ENCODE measurements around the gene SLC4A1AP. TPM values are rescaled to one million over a fixed set of nuclear protein-coding genes. Genes with fewer than 3 reads are reported as not detected.

SLC4A1AP gene
- total and polyA plus RNA-seq, 2 experiments from 2014 or later, result 24.3 to 29.2 TPM

DNA sequence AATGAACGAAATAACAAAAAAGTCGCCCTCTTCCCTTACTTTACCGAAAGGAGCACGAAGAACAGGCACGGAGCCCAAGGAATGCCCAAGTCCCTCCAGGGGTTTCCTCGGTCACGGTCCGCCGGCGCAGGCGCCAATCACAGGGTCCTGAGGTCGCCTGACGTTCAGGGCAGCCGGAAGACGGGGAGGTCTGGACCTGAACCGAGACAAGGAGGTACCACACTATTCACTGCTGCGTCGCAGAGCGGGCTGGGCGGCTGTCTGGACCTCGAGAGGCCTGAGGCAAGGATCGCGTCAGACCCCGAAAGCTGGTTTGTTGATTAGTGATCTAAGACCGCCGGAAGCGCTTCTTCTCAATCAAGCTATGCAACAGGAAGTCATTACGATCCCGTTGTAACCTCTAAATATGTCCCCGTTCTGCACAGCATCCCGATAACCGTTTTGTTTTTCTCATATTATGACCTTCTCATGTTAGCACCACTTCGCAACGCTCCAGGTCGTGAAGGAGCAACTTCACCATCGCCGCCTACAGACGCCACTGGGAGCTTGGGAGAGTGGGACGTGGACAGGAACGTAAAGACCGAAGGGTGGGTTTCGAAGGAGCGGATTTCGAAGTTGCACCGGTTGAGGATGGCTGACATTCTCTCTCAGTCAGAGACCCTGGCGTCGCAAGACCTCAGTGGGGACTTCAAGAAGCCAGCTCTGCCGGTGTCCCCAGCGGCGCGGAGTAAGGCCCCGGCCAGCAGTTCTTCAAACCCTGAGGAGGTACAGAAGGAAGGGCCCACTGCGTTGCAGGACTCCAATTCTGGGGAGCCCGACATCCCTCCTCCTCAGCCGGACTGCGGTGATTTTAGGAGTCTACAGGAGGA, at the start of gene SLC4A1AP, which contains the start of gene SUPT7L (continued):
- TF ChIP-seq CREB1 (CRISPR knock-in tag; IDR thresholded peaks at IDR 0.05; ENCODE audit: low read depth), result peak; percentile 68; the same call in 1 of the 2 replicates

DNA sequence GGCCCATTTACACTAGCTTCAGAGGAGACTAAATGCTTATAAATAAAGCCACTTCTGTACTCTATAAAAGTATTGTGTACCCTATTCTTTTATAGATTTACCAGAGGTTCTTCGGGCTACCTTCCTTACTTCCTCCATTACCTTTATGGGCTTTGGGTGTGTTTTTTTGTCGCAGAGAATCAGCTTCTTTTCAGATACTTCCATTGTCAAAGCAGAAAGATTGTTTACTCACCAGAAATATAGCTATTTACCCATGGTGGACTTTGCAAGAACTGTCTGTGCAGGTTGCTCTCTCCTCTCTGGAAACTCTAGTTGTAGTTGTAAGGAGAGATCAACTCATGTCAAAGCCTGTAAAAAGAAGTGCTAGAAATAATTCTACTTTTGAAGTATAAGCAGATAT, 49.7 kb upstream of the SLC4A1AP start:
- Histone ChIP-seq H3K4me3 (no peak overlapping the region), H3K4me2 (no peak overlapping the region), H3K27me3 (ENCODE audit: insufficient read depth) (no peaks in the 10 kb centered on the region), H2AFZ (no peak overlapping the region), H3K79me2 (replicated peaks; ENCODE audit: insufficient read depth) (0 out of 2 replicates have a peak, but pooled peaks cover 4% of the 10 kb centered on the region), H3K4me1 (ENCODE audit: insufficient read depth) (no peaks in the 10 kb centered on the region), H3F3A (replicated peaks; ENCODE audit: low read depth) (no peaks in the 10 kb centered on the region), H3K27ac (ENCODE audit: low read depth) (no peak overlapping the region), H3K36me3 (ENCODE audit: insufficient read depth) (peaks cover 42% of the 10 kb centered on the region), H3K9me2 (ENCODE audit: insufficient read depth) (no peaks in the 10 kb centered on the region), H4K20me1 (replicated peaks; ENCODE audit: insufficient read depth) (peaks cover 14% of the 10 kb centered on the region)
- peaks cover 45% of the 10 kb centered on the region for H3K36me3 Mint-ChIP-seq (ENCODE audit: low read depth)
- no peak for DNase-seq (ENCODE audit: low spot score)
- TF ChIP-seq, protein P1, sequence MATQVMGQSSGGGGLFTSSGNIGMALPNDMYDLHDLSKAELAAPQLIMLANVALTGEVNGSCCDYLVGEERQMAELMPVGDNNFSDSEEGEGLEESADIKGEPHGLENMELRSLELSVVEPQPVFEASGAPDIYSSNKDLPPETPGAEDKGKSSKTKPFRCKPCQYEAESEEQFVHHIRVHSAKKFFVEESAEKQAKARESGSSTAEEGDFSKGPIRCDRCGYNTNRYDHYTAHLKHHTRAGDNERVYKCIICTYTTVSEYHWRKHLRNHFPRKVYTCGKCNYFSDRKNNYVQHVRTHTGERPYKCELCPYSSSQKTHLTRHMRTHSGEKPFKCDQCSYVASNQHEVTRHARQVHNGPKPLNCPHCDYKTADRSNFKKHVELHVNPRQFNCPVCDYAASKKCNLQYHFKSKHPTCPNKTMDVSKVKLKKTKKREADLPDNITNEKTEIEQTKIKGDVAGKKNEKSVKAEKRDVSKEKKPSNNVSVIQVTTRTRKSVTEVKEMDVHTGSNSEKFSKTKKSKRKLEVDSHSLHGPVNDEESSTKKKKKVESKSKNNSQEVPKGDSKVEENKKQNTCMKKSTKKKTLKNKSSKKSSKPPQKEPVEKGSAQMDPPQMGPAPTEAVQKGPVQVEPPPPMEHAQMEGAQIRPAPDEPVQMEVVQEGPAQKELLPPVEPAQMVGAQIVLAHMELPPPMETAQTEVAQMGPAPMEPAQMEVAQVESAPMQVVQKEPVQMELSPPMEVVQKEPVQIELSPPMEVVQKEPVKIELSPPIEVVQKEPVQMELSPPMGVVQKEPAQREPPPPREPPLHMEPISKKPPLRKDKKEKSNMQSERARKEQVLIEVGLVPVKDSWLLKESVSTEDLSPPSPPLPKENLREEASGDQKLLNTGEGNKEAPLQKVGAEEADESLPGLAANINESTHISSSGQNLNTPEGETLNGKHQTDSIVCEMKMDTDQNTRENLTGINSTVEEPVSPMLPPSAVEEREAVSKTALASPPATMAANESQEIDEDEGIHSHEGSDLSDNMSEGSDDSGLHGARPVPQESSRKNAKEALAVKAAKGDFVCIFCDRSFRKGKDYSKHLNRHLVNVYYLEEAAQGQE (IDR thresholded peaks at IDR 0.05; ENCODE audit: unreplicated experiment), result no peak
- TF ChIP-seq NANOG (IDR thresholded peaks at IDR 0.05; ENCODE audit: borderline replicate concordance) (no peak), ETS1 (IDR thresholded peaks at IDR 0.05) (no peak), EZH2phosphoT487 (IDR thresholded peaks at IDR 0.05; ENCODE audit: unreplicated experiment) (no peak), CTCF (conservative IDR thresholded peaks at IDR 0.05; ENCODE audit: low read depth in 2 of 2) (no peak)
- no peak overlapping the region for H3K27ac Mint-ChIP-seq
- ATAC-seq, result no peak
- H3K4me1 Mint-ChIP-seq, result no peaks in the 10 kb centered on the region
- no peaks in the 10 kb centered on the region for H3K9me3 Mint-ChIP-seq
- no peaks in the 10 kb centered on the region for H3K27me3 Mint-ChIP-seq (ENCODE audit: insufficient read depth, low read depth, poor library complexity)
- no peak overlapping the region for H3K4me3 Mint-ChIP-seq

Measured in GM23338 (cell line).